ENCODE data around the gene TRPM7.

The TRPM7 gene

GRCh38 chr15:50542887-50543210 is 143.7 kb downstream of the TRPM7 start:
- H3K27ac ChIP-seq, result no peak overlapping the region
- H3K27me3 ChIP-seq (ENCODE audit: control insufficient read depth, insufficient read depth, low read length), result no peaks in the 10 kb centered on the region
- H3K36me3 ChIP-seq (ENCODE audit: control insufficient read depth, insufficient read depth, low read length), result no peaks in the 10 kb centered on the region
- no peak for TF ChIP-seq CTCF (IDR thresholded peaks at IDR 0.05)
- no peaks in the 10 kb centered on the region for H3K4me1 ChIP-seq
- H2AFZ ChIP-seq, result no peak overlapping the region
- no peak overlapping the region for H3K9ac ChIP-seq
- no peaks in the 10 kb centered on the region for H3K9me3 ChIP-seq (ENCODE audit: control insufficient read depth, low read length)
- no peak overlapping the region for H3K4me3 ChIP-seq (ENCODE audit: low read depth, low read length)
- H3K79me2 ChIP-seq, result no peaks in the 10 kb centered on the region
- no peak overlapping the region for H3K4me2 ChIP-seq (ENCODE audit: low read length)

GRCh38 chr15:50531766-50532165 is 154.8 kb downstream of the TRPM7 start:
- H3K4me2 ChIP-seq (ENCODE audit: low read length), result no peak overlapping the region
- no peak for TF ChIP-seq CTCF (IDR thresholded peaks at IDR 0.05)
- H3K79me2 ChIP-seq, result no peaks in the 10 kb centered on the region
- H3K4me1 ChIP-seq, result no peaks in the 10 kb centered on the region
- no peak overlapping the region for H2AFZ ChIP-seq
- no peaks in the 10 kb centered on the region for H3K9me3 ChIP-seq (ENCODE audit: control insufficient read depth, low read length)
- no peak overlapping the region for H3K4me3 ChIP-seq (ENCODE audit: low read depth, low read length)
- H3K27ac ChIP-seq, result no peak overlapping the region
- no peak overlapping the region for H3K9ac ChIP-seq
- no peaks in the 10 kb centered on the region for H3K27me3 ChIP-seq (ENCODE audit: control insufficient read depth, insufficient read depth, low read length)
- H3K36me3 ChIP-seq (ENCODE audit: control insufficient read depth, insufficient read depth, low read length), result no peaks in the 10 kb centered on the region

- no peak for TF ChIP-seq CTCF (IDR thresholded peaks at IDR 0.05)
- Histone ChIP-seq H3K4me3 (ENCODE audit: low read depth, low read length) (no peak overlapping the region), H3K9me3 (ENCODE audit: control insufficient read depth, low read length) (no peaks in the 10 kb centered on the region), H3K36me3 (ENCODE audit: control insufficient read depth, insufficient read depth, low read length) (no peaks in the 10 kb centered on the region), H3K4me2 (ENCODE audit: low read length) (no peak overlapping the region), H3K79me2 (no peaks in the 10 kb centered on the region), H3K27ac (no peak overlapping the region), H2AFZ (no peak overlapping the region), H3K9ac (no peak overlapping the region), H3K27me3 (ENCODE audit: control insufficient read depth, insufficient read depth, low read length) (no peaks in the 10 kb centered on the region), H3K4me1 (no peaks in the 10 kb centered on the region)
These were observed 155.4 kb downstream of the TRPM7 start for GRCh38 chr15:50531163-50531562.

GRCh38 chr15:50523851-50524251 is 162.7 kb downstream of the TRPM7 start:
- no peak for TF ChIP-seq CTCF (IDR thresholded peaks at IDR 0.05)
- Histone ChIP-seq H3K9ac (no peak overlapping the region), H2AFZ (no peak overlapping the region)

GRCh38 chr15:50519740-50520425 is 166.7 kb downstream of the TRPM7 start:
- no peak overlapping the region for H3K9ac ChIP-seq
- no peak overlapping the region for H3K4me2 ChIP-seq (ENCODE audit: low read length)
- no peak overlapping the region for H3K4me3 ChIP-seq (ENCODE audit: low read depth, low read length)
- H3K27me3 ChIP-seq (ENCODE audit: control insufficient read depth, insufficient read depth, low read length), result no peaks in the 10 kb centered on the region
- no peaks in the 10 kb centered on the region for H3K36me3 ChIP-seq (ENCODE audit: control insufficient read depth, insufficient read depth, low read length)
- H3K27ac ChIP-seq, result no peak overlapping the region
- TF ChIP-seq CTCF (IDR thresholded peaks at IDR 0.05), result no peak
- no peaks in the 10 kb centered on the region for H3K9me3 ChIP-seq (ENCODE audit: control insufficient read depth, low read length)
- H3K4me1 ChIP-seq, result no peaks in the 10 kb centered on the region
- no peaks in the 10 kb centered on the region for H3K79me2 ChIP-seq
- no peak overlapping the region for H2AFZ ChIP-seq

More at GRCh38 chr15:50523851-50524251, 162.7 kb downstream of the TRPM7 start:
- Histone ChIP-seq H3K4me3 (ENCODE audit: low read depth, low read length) (no peak overlapping the region), H3K9me3 (ENCODE audit: control insufficient read depth, low read length) (no peaks in the 10 kb centered on the region), H3K36me3 (ENCODE audit: control insufficient read depth, insufficient read depth, low read length) (no peaks in the 10 kb centered on the region), H3K27ac (no peak overlapping the region), H3K4me1 (no peaks in the 10 kb centered on the region), H3K27me3 (ENCODE audit: control insufficient read depth, insufficient read depth, low read length) (no peaks in the 10 kb centered on the region), H3K4me2 (ENCODE audit: low read length) (no peak overlapping the region), H3K79me2 (no peaks in the 10 kb centered on the region)
